GM19240 (cell line): ENCODE results near the gene PDE10A.

ENCODE experiments used
- DNase-seq: peaks from one replicate; pipeline ENCODE4 v3.0.0; 2011; ENCODE audit warnings: low spot score; ENCODE audit not compliant: insufficient read length

PDE10A gene

DNA sequence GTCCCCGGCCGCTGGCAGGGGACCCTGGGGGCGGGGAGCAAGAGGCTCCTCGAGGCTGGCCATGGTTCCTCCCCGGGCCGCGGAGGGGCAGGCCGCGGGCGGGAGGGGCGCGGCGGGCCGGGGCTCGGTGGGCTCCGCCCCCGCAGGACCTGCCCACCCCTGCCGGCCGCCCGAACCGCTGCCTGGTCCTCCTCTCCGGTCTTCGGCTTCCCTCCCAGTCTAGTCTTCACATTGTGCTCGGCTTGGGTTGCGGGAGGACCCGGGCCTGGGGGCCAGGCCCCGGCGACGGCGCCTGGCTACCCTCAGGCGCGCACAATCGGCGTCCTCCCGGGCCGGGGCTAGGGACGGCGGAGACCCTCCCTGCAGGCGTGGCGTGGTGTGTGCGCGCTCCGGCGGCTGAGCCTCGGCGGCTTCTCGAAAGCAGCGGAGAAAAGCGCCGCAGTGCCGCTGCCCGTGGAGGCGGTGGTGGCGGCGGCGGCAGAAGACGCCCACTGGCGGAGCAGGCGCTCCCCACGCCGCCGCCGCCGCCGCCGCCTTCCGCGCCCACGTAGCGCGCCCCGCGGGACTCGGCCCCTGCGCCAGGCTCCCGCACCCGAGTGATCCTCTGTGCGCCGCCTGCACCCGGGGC, at the start of gene PDE10A:
TSS of gene PDE10A (minus strand) at position 493 of the 628 bp plus-strand sequence. CDS start at position 63, 430 bp downstream.
- no peak for DNase-seq

- DNase-seq = no peak
Measured at GRCh38 chr6:165708985-165709576, 46.0 kb upstream of the PDE10A start.

DNA sequence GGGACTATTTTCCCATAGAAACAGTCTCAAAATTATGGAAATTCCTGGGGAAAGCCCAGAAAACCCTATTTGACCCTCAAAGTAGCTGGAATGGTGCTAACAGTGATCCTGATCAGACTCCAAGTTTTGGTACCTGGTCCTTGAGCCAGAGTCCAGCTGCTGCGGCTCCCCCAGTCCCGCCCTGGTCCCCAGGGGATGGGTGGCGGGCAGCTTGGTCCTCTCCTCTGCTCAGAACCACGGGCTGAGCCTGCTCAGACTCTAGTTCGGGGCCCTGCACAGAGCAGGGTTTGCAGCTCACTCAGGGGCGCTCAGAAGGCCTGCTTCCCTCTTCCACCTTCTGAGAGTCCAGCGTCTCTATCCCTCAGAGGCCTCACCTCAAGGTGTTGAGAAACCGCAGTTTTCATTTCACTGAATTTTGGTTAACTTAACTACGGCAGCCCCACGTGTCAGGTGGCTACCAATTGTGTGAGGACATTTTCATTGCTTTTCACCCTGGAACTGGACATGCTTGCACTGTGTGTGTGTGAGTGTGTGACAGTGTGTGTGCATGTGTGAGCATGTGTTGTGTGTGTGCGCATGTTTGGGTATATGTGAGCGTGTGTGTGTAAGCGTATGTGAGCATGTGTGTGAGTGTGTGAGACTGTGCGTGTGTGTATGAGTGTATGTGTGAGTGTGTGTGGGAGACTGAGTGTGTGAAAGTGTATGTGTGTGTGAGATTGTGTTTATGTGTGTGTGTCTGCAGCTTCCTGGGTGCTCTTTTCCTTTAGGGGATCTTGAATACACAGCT, 44.2 kb upstream of the PDE10A start:
- DNase-seq = no peak

GRCh38 chr6:165705941-165706340, 42.9 kb upstream of the PDE10A start:
- DNase-seq = no peak

GRCh38 chr6:165704045-165704748, 41.2 kb upstream of the PDE10A start:
- DNase-seq = no peak

DNA sequence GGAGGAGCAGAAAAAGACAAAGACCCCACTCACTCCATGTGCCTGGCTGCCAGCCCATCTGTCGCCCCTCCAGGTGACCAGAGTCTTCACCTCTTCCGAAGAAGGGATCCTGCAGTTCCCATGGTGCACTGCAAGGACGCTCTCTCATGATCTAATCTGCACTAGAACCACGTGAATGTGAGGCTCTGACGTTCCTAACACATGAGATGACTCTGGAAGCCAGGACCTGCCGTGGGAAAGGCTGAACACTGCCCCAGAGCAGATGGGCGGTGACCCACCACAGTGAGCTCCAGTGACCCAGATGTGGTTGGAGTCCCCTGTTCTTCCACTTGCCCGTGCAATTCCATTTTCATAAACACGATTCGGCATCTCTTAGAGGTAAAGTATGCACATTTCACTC, 39.6 kb upstream of the PDE10A start:
- DNase-seq = no peak

GRCh38 chr6:165701564-165702354, 38.7 kb upstream of the PDE10A start:
- no peak for DNase-seq

DNA sequence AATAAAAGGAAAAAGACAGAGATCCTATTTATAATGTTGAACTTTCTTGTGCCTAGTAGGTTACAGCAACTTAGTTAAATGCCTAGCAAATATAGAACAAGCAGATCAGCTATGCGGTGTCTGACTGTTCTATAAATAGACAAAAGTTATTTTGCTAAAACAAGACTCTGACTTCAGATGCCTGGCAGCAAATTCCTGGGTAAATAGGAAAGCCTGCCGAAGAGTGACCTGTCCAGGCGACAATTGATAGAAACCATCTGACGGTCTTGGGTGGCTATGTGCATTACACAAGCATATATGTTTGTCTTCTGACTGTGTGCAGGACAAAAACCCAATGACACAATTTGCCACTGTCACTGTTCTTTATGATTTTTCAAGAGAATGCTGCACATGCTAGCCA, 38.0 kb upstream of the PDE10A start:
- DNase-seq = no peak

DNA sequence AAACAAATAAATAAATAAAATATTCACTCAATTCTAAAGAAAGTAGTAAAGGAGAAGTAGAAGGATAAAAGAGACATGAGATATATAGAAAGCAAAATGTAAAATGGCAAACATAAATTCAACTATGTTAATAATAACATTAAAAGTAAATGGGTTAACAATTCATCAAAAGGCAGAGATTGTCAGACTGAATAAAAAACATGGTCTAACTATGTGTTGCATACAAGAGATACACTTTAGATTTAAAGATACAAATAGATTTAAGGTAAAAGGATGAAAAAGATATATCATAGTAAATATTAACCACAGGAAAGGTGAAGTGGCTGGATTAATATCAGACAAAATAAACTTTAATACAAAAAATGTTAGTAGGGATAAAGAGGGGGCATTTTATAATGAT, 35.8 kb upstream of the PDE10A start:
- no peak for DNase-seq

GRCh38 chr6:165697171-165697570, 34.1 kb upstream of the PDE10A start:
- no peak for DNase-seq

DNA sequence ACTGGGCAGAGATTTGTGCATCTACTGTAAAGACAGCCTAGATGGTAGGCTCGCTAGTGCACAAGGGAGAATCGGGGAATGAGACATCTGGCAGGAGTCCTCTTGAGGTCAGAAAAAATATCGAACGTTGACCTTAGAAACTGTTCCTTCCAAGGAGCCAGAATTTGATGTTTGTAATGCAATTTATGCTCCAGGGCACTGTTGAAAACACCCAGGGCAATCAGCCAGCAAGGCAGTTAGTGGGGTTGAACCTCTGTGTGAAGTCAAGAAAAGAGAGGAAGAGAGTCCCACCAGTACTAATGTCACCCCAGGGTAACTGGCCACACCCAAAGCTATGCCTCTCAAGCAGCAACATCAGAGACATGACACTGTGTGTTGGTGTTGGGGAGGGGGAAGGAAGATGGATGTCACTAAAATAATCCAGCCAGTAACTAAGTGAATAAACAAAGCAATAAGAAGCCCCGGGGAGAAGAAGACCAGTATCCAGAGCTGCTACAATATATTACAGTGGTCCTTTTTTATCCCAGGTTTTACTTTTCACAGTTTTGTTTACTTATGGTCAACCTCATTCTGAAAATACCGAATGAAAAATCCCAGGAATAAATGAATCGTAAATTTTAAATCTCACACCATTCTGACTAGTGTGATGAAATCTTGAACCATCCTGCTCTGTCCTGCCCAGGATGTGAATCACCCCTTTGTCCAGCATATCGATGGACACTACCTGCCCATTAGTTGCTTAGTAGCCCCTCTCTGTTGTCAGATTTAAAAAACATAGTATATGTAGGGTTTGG, 32.9 kb upstream of the PDE10A start:
- no peak for DNase-seq

DNA sequence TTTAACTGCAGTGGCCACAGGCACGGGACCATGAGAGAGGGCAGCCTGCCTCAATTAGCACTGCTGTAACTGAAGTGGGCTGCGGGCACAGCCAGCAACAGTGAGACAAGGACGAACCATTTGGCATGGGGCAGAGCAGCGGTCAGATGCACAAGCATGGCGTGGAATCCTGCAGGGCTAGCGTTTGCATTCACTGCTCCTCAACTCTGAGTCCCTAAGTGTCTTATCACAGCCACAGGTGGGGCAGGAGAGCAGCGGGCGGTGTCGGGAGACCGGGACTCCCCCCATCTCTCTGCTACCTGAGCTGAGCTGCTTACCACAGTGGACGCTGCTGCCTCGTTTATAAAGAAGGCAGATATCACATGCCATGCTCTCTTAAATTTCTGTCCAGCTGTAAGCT, 31.3 kb upstream of the PDE10A start:
- DNase-seq = no peak

GRCh38 chr6:165692106-165692653, 29.1 kb upstream of the PDE10A start:
- no peak for DNase-seq

GRCh38 chr6:165689699-165690098, 26.7 kb upstream of the PDE10A start:
- DNase-seq = no peak

DNA sequence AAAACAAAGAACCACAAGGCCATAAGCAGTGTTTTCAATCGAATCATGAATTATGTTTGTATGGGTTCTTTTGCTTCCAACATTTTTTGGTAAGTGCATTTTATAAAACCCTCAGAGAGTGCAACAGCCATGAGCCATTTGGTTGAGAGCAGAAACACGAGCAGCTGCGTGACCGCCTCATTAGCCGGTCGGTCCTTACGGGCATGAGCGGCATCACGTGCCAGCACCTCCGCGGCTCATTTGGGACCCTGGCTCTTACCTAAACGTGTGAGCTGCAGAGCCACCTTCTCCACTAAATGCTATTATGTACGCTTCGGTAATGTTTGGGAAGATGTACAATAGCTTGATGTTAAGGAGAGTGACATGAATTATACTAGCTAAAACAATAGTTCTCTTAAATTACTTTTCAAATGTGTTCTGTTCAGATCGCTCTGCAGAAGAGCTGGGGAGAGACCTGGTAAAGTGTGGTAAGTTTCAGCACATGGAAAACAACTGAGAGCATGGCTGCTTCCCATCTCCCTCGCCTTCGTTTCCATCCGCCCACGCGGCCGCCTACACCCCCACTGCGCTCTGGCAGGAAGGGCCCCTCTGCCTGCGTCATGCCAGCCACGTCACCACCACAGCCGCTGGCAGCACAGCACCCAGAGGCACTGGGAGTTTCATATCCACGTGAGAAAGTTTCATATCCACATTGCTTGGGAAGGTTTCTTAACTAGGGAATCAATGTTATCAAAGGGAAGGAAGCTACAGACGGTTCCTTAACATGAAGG, 23.7 kb upstream of the PDE10A start:
- DNase-seq = no peak

DNA sequence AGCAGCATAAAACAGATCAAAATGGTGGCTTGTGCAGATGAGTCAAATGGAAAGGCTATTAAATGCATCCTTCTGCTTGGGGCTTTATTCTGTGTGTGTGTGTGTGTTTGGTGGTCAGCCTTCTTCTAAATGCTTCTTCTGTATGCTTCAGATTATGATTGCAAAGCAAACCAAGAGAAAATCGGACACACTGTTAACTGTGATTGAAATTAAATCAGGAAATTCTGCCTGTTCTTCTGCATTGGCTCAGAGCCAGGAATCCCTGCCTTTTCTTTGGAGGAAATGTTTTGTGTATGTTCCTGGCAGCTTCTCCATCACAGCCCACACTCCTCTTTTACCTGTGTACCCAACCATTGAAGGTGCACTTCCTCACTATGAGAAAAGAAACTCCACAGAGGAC, 22.3 kb upstream of the PDE10A start:
- no peak for DNase-seq

GRCh38 chr6:165684333-165684732, 21.3 kb upstream of the PDE10A start:
- no peak for DNase-seq

DNA sequence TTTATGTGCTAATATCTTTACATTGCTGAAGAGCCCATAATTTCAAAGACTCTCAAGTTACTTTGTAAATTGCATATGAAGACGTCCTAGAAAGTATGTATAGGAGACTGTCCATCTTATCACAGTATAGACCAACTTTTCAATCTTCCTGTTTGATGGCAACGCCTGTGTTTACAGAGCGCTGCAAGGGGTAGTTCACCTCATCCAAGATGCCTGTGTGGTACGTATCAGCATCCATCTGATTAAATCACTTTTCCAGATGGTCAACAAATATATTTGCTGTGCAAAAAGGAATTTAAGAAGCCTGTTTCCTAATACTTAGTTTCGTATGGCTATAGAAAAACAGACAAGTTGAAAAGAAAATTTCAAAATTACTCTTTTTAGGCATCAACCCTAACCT, 17.9 kb upstream of the PDE10A start:
- no peak for DNase-seq

DNA sequence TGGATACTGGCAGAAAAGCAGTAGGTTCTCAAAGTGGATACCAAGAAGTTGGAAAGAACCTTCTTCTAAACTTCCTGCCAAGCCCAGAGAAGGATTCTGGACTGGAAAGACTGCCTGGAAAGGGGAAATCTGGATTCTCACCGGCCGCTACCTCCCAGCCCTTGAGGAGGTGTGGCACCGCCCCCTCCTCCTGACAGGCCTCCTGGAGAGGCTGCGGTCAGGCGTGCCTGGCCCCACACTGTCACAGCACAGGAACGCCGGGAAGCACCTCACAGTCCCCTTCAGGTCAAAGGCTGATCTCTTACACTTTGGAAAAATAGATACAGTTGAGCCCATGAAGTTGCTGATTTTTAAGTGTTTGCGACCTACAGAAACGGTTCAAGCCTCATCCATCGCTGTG, 16.3 kb upstream of the PDE10A start:
- DNase-seq = no peak
